DMS114 treated with DMSO at 0.1 percent for 48 hours (cell line): ENCODE results near the gene DDRGK1.
"Not testable (repeated sequence)": the region's sequence is repeated elsewhere in the genome, so short reads cannot be mapped to it uniquely, and the experiment has no call there.

Experiments used
- DNase-seq: peaks from one replicate; lab custom pipeline; 2025; ENCODE audit not compliant: unreplicated experiment; lab: John Stamatoyannopoulos, UW

Gene DDRGK1

DNA sequence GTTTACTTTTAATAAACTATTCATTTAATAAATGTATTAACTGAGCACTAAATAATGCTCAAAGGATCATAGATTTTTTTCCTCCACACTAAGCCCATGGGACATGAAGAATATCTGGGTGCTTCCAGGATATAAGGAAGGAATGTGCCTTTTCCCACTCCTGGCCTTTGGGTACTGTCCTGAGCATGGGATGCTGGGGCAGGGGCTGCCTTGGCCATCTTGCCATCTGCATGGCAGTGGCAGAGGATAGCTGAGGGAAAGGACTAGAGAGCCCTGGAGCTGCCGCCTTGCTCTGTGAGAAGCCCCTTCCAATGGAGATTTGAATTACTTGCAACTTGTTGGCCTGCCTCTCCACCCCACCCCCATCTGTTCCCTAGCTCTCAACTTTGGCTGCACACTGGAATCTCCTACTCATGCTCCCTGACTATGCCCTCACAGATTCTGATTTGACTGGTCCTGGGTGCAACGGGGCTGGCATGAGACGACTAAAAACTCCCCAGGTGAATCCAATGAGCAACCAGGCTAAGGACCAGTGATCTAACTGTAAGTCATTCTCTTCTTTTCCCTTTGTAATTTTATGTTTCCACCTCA is 15.6 kb downstream of the DDRGK1 start:
- DNase-seq = no peak

DNA sequence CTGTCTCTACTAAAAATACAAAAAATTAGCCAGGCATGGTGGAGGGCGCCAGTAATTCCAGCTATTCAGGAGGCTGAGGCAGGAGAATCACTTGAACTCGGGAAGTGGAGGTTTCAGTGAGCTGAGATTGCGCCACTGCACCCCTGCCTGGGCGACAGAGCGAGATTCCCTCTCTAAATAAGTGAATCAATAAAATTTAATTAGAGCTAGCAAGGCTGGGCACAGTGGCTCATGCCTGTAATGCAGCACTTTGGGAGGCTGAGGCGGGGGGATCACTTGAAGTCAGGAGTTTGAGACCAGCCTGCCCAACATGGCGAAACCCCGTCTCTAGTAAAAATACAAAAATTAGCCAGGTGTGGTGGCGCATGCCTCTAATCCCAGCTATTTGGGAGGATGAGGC is 16.6 kb downstream of the DDRGK1 start:
- not testable (repeated sequence) for DNase-seq

DNA sequence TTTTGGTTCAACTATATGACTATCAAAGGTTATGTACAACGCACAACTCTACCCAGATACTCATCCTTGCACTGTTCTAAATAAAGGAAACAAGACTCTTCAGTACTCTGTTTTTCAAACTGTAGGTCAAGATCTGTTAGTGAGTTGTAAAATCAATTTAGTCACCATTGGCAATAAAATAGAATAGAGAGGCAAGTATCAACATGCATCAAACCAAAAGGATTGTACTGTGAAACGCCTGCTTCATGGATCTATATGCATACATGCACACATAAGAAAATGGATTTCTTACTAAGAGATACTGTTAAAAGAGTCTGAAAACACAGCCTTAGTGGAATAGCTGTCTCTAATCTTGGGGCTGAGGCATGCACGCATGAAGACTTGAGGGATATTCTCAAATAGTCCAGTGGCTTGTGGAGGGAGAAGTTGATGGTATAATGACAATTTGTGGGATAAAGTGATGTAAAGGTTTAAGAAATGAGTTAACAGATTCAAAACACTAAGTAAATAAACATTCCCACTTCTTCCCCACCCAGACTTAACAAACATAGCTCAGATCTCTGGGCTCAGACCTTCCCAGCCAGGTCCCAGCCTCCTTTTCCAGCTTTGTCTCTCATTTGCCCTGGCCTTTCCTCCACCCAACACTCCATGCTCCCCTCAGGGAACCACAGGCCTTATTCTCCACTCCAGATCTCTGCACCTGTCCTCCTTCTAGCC is 20.4 kb downstream of the DDRGK1 start:
- DNase-seq = no peak

DNA sequence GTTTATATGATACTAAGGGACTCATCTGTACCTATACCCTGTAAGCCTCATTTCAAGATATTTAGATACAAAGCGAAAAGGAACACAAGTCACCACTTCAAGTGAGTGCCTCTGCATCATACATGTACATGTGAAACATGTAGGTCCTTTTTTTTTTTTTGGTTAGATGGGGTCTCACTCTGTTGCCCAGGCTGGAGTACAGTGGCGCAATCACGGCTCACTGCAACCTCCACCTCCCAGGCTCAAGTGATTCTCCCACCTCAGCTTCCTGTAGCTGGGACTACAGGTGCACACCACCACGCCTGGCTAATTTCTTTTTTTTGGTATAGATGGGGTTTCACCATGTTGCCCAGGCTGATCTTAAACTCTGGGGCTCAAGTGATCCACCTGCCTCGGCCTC is 22.1 kb downstream of the DDRGK1 start:
- not testable (repeated sequence) for DNase-seq

DNA sequence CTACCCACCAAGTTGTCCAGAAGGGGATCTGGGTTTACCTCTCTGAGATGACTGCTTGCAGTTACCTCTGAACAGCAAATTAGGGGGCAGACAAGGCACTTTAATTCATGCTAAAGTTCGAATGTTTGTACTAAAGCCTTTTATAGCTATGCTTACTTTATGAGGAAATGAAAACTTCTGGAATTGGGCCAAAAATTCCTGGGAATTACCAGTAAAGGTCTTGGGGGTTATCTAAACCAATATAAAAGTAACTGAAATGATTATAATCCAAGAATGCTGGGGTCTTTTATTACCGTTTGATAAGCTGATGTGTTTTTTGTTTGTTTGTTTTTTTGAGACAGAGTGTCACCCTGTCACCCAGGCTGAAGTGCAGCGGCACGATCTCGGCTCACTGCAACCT is 23.2 kb downstream of the DDRGK1 start:
- DNase-seq = no peak

DNA sequence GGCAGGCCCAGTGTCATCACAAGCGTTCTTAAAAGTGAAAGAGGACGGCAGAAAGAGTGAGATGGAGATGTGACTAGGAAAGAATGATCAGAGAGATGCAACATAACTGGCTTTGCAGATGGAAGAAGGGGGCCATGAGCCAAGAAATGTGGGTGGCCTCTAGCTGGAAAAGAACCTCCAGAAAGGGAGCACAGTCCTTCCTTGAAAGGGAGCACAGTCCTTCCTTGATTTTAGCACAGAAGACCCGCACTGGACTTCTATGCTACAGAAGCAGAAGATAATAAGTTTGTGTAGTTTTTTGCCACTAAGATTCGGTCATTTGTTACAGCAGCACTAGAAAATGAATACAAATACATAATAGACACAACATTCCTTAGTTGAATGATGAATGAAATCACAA is 24.2 kb downstream of the DDRGK1 start:
- DNase-seq = no peak

DNA sequence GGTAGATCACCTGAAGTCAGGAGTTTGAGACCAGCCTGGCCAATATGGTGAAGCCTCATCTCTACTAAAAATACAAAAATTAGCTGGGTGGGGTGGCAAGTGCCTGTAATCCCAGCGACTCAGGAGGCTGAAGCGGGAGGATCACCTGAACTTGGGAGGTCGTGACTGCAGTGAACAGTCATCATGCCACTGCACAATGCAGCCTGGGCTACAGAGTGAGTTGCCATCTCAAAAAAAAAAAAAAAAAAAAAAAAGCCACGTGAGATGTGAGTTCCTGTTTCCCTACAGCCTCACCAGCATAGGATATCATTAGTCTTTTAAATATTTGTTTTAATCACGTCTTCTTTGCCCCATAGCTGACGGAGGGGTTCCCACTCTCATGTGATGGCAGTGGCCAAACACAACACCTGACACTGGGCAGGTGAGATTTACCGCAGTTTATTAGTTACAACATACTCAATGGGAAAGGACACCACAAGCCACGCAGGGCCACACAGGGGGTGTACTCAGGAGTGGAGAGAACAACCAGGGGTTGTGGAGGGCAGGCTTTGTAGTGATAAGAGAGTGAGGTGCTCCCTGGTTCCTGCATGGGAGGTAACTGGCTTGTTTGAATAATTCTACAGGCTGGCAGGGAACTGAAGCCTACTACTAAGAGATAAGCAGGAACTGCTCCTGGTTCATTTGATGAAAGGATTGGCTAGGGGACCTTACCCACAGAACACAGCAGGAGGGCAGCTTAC is 26.6 kb downstream of the DDRGK1 start:
- DNase-seq = no peak

DNA sequence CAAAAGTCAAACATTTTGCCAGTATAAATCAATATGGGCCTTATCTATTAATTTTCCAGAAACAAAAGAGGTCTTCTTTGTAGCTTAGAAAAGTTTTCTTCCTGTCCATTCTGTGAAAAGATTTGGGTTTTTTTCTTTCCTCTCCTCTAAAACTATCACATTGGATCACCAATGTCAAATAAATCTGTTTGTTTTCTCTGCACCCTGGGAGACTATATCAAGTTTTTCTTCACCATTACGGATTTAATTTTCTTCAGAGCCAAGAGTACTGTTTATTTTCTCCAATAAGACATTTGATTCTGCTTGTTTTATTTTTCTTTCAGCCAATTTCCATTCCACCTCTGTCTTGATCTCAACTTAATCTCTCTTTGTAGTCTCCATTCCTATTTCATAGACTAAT is 29.2 kb downstream of the DDRGK1 start:
- DNase-seq = no peak

DNA sequence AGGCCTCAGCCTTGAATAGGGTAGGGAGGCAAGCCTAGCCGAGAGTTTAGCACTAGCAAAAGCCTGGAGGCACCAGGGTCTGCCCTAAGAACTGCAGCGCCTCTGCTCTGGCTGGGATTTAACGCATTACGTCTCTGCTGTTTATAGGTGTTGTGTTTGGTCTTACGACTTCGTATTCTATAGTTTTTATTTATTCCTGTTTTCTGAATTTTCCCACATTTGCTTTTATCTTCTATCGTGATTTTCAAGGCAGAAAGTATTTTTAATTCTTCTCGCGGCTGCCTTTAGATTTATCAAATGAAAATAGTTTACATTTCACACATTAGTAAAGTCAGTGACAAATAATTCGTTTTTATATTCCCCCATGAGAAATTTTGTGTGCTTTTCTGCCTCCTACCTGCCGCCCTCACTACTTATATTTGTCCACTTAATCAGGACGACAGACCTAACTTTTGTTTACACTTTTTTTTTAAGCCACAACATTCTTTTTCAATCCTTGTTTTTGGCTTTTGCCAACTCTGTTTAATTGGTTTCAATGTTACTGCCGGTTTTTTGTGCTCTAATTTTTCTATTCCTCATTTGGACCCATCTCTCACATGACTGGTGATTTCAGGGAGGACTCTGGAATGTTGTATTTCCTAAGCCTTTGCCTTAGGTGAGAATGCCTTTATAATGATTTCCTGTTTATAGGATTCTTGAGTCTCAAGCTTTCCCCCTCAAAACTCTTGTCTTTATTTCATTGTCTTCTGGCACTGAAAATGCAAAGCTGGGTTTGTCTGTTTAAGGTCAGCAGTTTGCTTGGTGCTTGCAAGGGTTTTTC is 29.8 kb downstream of the DDRGK1 start:
- no peak for DNase-seq

DNA sequence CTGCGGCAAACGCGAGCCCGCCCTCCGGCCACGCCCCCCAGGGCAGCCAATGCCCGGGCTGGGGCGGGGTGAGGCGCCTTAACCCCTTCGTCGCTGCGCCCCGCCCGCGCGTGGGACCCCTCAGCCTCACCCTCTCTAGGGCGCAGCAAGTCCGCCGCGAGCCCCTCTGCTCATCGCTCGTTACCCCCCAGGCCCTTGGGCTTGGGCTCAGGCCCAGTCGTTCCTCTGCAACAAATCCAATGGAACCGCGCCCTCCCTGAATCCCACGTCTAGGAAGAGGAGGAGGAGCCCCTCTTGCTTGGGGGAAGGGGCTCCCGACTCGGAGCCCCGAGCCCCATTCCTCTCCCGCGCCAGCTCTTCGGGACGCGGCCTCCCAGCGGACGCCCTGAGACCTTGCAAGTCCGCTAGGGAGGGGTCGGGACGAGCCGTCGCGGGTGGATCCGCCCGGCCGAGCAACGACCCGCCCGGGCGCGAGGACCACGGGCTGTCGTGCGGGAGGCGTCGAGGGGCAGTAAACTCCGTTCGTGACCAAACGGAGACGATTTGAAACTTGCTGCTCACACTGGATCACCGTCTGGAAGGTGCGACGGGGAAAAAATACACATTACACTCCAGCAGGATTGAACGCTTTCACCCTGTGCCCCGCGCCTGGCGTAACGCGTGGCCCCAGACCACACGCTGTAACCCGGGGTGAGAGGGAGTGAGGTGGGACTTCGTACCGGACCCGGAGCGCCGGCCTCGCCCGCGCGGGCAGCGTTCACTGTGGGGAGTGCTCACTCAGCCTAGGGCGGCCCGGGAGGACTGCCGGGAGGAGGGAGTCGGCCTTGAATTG is 30.7 kb downstream of the DDRGK1 start:
- DNase-seq = peak; percentile 55

DNA sequence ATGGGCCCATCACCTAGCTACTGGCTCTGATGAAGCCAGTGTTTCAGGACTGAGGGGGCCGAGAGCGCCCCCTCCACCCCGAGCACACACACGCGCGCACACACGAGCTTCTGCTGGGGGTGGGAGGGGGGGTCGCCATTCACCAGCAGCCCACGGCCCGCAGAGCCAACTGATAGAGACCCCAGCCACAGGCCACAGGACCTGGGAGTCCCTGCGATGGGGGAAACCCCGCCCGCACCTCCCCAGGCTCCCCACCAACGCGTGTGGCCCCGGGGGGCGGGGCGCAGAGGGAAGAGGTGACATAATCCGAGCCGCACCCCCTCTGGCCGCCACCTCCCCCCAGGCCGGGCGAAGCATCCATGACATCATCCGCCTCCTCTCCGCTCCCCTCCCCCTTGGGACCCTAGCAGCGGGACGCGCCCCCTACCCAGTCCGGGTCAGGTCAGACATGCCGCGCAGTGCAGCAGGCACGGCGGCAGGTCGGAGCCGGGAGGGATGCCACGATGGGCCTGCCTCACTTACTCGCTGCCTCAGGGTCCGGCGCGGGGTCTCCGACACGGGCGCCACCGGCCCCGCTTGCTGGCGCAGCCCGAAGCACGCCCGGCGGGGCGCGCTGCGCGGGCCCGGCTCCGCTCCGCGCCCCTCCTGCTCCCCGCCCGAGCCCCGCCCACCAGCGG is 31.4 kb downstream of the DDRGK1 start, which contains the start of gene LZTS3:
Gene LZTS3 (minus strand): TSS at position 617 of the 677 bp plus-strand sequence. CDS start 6,386 bp downstream, outside the sequence.
- no peak for DNase-seq

DNA sequence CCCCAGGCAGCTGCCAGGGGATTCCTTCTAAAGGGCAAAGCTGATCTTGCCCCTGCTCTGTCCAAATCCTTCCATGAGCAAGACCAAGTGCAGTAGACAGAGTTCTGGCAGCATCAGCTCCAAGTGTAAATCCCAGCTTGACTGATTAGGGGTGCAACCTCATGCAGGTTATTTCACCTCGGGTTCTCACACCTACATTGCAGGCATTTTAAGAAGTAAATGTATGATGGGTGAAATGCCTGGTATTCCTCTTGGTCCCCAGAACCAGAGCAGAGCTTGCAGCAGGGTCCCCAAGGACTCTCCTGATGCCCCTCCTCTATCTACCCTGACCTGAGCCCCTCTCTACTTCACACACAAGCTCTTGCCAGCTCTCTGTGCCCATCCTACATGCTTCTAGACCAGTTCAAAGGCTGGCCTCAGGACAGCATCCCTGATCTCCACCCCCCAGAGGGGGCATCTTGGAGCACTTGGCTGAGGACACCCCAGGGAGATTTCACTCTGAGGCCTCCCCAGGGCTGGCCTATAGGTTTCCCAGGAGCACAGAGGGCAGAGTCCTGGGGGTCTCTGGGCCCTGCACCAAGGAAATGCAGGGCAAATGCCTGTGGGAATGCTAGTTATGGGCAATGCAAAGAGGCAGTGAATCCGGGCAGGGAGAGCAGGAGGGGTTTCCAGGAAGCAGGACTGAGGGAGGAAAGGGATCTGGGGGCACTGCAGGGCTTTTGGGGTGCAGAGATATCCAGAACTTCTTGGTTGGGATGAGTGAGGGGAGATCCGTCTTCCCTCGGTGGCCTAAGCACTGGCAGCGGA is 32.2 kb downstream of the DDRGK1 start:
- DNase-seq = no peak

DNA sequence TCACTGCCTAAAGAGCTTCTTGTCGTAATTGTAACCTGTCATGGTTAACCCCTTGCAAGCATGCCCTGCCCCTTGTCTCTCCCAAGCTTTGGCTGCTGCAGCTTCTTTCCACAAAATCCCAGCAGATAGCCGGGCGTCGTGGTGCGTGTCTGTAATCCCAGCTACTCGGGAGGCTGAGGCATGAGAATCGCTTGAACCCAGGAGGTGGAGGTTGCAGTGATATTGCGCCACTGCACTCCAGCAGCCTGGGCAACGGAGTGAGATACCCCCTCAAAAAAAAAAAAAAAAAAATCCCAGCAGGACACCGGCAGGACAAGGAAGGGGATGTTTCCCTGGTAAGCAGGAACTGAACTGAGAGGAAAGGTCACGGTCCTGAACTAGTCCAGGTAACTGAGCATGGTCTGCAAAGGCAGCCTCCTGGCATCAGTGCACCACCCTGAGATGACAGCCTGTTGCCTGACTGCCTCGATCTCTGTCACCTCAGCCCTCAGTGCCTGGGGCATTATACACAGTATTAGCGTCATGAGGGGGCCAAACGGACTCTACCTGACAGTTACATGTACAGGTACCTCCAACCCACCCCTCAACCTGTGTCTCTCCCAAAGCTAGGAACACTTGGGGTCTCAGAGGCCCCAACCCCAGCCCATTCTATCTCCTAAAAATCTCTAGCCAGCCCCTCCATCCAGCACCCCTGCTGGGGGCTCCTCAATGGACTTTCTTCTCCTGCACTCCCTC is 32.9 kb downstream of the DDRGK1 start:
- no peak for DNase-seq

DNA sequence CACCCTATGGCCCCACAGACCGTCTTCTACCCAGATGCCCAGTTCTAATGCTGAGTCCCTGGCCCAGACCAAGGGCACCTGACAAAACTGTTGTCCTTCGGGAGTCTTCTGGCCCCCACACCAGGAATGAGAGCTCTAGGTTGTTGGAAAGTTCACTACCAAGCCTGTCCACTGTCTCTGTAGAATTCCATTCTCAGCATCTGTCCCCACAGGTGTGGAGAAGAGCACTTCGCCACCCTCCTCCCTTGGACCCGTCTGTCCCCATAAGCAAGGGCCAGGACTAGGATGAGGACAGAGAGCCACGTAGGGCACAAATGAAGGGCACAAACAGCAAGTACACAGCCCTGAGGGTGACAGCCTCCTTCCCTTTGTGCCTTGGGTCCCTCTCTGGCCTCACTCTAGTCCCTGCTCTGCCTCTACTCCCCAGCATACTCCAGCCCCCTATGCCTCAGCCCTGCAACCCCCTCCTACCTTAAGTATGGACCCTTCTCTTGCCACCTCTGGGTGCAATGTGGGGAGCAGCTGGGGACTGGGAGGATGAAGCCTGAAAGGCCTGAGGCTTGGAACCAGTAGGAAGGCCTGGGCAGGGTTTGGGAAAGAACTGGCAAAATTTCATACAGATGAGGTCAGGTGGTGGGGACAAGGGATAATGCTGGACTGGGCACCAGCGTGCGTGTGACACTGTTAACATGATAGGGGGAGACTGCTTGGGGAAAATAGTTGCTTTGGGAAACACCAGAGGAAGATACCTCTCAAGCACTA is 35.5 kb downstream of the DDRGK1 start:
- no peak for DNase-seq

DNA sequence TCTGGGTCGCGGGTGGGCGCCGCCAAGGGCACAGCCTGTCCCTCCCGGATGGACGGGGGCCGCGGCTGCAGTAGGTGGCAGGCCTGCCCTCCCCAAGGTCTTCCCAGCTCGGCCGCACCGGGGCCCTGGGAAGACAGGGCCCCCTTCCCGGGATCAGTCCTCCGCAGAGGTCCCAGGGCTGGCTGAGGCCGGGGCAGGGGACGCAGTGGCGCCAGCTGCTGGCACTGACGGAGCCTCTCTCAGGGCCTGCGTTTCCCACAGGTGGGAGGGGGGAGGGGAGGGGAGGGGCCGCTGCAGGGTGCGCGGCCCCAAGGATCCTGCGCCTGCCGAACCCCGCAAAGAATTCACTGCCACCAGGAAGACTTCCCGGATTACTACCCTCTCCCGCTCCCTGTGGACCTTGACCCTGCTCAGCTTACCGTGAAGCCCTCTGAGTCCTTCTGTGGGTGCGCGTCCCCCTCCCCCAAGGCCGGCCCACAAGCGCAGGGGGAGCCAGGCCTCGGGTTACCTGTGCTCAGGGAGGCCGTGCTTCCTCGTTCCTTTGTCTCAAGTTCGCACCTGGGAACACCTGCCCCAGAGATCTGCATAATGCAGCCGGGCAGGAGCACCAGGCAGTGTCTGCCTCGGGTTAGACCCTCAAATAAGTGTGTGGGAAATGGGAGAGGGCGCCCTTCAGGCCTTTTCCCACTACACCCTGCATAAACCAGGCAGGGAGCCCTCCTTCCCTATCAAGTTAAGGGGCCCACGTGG is 36.2 kb downstream of the DDRGK1 start:
- no peak for DNase-seq

DNA sequence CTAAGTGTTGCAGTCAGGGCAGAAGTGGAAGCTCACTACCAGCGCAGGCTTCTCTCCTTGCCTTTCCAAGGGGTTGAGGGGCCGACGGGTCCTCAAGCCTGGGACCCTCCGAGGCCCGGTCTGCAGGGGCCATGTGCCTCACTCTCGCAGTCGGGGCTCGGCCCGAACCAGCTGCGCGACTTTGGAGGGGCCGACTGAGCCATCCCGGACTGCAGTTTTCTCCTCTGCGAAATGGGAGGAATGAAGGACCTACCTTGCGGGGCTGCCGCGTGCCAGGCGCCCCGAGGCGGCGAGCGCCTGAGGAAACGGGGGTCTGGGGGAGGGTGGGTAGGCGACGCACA is 36.8 kb downstream of the DDRGK1 start:
- DNase-seq = no peak

DNA sequence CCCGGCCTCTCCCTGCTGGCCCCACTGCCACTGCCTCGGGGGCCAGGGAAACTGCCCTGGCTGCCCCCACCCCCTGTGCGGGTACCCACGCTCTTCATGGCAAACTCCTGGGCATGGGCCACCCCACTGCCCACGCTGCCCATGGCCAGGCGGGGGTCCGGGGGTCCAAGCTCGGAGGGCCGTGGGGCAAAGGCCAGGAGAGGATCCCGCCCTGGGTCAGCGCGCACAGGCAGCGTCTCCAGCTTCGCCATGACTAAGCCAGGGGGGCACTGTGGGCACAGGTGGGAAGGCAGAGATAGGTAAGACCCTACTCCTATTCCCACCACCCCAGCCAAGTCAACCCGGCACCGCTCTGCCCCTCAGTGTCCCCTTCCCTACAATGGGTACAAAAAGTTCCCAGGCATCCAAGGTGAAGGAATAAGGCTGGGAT is 37.6 kb downstream of the DDRGK1 start:
- DNase-seq = no peak
